Stimulated activated CD8-positive, alpha-beta memory T cell treated with anti-CD3 and anti-CD28 coated beads, Interleukin-4, amount 100 ng/mL, for 48 hours (primary cell): ENCODE data around the gene SRRM3.
"Not testable (repeated sequence)": the region's sequence is repeated elsewhere in the genome, so short reads cannot be mapped to it uniquely, and the experiment has no call there.

Experiments used
- DNase-seq: peaks from one replicate; pipeline ENCODE4 v3.0.0-alpha.2; 2020

Gene SRRM3, protein sequence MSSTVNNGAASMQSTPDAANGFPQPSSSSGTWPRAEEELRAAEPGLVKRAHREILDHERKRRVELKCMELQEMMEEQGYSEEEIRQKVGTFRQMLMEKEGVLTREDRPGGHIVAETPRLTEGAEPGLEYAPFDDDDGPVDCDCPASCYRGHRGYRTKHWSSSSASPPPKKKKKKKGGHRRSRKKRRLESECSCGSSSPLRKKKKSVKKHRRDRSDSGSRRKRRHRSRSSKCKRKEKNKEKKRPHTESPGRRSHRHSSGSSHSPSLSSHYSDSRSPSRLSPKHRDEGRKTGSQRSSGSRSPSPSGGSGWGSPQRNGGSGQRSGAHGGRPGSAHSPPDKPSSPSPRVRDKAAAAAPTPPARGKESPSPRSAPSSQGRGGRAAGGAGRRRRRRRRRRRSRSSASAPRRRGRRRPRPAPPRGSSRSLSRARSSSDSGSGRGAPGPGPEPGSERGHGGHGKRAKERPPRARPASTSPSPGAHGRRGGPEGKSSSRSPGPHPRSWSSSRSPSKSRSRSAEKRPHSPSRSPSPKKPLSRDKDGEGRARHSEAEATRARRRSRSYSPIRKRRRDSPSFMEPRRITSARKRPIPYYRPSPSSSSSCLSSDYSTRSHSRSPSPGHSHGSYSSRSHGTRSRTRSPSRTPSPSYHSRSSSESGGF

DNA sequence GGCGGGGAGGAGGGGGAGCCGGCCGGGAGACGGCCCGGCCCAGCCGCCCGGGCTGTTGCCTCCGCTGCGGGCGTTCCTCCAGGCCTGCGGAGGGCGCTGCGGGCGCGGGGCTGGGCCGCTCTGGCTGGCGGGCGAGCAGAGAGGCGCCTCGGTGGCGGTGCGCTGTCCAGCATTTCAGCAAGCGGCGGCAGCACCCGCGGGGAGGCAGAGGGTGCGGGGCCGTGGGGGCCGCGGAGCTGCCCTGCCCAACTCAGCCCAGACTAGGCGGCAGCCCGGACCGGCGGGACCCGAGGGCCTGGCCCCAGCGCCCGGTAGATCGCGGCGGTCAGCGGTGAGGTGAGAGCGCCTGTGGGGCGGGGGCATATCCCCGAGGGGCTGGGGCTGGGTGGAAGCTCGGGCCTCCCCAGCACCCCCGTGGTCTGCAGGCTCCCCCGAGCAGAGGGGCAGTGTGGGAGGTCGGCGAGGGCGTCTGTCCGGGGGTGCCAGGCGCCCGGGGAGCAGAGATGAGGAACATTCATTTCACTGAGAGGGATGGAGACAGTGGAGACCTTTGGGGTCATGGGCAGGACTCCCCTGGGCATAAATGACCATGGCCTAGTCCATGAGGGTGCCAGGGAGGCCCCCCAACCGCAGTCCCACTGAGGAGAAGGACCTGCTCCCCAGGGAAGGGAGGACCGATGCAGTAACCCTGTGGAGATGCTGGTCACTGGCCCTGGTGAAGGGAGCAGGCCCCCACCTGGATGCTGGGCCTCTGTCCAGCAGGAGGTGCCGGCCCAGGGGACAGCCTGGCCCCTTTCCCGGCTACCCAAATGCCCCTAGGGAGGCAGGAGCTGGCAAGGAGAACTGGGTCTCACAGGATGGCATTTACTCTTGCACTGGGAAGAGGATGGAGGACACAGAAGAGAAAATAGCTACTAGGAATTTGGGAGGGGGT is at the start of gene SRRM3:
Gene SRRM3 (plus strand): TSS at position 165 of the 934 bp plus-strand sequence. CDS start 33,171 bp downstream, outside the sequence.
- DNase-seq: peak; percentile 91

DNA sequence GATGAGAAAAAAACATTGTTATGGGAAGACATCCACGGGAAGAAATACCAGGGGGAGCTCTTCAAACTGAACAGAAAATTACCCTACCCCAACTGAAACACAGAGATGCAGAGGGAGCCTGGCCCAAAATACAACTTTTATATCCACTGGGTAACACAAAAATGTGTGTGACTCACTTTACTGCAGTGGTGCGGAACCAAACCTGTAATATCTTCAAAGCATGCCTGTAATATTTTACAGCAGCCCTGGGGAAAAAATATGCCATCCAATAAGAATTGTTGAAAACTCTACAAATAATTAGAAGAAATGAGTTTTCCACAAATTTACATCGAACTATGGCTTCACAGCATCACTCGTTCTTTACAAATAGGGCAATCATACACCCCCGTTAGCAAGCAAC is 49.8 kb upstream of the SRRM3 start:
- DNase-seq: no peak

DNA sequence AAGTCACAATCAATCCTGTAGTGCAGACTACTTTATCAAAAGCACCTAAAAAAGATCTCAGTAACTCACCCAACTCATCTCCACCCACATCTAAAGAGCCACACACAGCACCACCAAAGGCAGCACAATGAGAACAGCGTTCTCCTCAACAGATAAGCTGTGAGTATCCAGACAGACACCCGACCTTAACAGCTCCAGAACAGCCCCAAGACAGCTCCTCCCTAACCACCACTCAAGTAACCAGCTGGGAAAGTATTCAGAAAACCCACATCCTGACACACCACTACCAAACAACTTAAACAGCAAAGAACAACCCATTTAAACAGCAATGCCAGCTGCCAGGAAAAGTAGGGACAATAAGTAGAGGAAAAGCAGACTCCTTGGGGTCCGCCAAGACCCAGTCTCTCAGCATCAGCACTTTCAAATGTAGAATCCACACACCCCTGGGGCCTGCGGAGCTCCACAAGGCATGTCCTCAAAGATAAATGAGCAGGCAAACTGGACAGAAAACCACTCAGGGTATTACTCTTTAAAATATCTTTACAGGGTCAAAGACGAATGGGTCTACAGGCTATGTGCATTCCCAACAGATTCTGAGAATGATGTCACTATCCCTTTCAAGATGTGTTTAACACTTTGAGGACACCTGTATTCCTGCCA is 48.0 kb upstream of the SRRM3 start:
- not testable (repeated sequence) for DNase-seq

DNA sequence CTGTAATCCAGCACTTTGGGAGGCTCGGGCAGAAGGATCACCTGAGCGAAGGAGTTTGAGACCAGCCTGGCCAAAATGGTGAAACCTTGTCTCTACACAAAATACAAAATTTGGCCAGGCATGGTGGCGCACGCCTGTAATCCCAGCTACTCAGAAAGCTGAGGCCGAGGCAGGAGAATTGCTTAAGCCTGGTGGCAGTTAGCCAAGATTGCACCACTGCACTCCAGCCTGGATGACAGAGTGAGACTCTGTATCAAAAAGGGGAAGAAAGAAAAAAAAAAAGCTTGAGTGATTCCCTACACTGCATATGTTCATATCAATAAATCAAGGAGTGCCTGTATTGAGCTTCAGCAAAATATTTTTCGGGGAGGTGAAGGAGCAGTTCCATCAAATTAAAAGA is 45.8 kb upstream of the SRRM3 start:
- no peak for DNase-seq

DNA sequence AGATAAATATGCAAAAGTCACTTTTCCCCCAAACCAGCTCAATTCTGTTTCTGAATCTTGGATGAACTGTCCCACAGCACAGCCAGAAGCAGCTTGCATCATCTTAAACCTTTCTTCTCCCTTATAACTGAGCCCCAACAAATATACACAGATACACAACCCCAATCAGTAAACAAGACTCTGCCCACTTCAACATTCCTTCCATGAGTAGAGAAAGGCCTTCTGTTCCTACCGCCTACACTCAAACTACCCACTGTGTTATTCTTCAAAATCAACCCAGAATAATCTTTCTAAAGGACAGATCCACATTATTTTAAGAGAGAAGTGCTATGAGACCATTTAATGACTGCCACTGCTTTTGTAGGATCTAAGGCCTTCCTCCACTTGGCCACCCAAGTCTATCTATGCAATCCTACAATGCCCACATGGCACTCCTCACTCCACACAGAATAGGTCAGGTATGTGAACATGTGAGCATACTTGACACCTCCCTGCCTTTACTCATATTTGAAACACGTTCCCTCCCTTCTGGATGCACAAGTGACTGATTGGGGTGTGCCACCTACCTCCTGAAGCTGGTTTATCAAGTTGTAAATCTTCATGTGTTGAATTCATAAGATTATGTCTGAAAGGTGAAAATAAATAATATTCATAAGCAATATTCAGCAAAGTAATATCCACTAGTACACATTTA is 44.6 kb upstream of the SRRM3 start:
- DNase-seq: not testable (repeated sequence)

DNA sequence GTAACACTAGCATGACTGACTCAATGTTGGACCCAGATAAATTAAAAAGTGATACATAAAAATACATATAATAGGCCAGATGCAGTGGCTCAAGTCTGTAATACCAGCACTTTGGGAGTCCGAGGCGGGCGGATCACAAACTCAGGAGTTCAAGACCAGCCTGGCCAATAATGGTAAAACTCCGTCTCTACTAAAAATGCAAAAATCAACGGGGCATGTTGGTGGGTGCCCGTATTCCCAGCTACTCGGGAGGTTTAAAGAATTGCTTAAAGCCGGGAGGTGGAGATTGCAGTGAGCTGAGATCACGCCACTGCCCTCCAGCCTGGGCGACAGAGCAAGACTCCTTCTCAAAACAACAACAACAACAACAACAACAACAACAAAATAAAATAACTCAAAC is 43.3 kb upstream of the SRRM3 start:
- not testable (repeated sequence) for DNase-seq

DNA sequence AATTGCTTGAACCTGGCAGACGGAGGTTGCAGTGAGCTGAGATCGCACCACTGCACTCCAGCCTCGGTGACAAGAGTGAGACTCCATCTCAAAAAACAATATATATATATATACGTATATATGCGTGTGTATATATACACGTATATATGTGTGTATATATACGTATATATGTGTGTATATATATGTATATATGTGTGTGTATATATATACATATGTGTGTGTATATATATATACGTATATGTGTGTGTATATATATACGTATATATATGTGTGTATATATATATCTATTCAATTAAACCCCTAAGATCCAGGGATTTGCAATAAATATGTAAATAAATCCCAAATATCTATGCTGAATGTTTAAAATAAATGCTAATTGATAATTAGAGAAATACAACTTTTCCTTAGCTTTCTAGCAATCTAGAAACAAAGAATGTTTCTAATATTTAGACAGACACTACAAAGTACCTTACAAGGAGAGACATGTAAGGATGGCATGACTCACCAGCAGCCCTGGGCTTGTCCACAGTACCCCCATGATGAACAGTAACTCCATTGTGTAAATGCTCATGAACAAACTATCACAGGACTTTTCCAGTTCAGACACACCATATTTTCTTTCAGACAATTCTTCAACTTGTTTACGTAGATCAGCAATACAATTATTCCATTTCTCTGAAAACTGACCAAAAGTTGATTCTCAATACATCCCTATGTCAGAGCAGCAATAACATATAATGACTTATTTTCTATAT is 39.1 kb upstream of the SRRM3 start:
- DNase-seq: not testable (repeated sequence)

DNA sequence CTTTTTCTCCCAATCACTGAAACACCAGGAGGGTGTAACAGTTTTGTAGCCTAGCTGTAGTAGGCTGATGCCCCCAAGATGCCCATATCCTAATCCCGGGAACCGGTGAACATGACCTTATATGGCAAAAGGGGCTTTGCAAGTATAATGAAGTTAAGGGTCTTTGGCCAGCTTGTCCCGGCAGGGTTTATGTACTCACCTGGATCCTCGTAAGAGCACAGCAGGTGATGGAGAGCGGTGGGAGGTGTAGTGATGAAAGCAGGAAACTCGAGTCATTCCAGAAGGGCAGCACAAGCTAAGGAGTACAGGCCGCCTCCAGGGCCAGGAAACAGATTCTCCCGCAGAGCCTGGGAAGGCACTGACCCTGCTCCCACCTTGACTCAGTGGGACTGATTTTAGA is 37.9 kb upstream of the SRRM3 start:
- DNase-seq: peak; percentile 17

DNA sequence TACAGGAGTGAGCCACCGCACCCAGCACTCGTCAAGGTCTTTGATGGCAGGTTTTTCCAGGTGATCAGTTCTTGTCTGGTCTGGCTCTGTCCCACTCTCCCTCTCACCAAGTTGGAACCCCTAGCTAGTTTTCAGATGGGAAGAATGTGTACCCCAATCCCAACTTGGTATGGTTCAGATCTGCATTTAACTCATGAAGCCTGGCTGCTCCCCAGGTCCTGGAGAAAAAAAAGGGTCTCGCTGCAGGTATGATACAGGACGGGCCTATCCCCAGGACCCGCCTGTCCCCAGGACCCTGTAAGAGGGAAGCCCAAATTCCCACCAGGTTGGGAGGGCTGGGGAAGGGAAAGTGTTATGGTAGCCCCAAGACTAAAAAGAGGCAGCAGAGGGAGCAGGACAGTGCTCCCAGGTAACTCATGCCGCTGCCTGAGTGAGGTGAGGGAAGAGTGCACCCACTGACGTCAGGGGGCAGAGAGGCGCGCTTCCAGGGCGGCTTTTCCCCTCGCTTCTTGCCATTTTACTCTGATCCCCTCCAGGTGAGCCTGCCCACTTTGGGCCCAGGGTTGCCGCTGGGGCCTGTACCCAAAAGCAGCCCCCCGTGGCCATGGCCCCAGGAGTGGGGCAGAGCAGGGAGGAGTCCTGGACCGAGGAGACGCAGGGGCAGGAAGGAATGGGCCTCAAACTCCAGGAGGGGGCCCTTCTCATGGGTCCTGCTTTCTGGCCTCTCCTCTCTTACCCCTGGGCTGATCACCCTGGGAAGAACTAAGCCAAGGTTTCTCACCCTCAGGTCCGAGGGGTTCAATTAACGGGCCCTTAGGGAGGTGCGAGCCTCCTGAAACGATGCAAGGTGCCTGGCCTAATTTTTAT is 36.4 kb upstream of the SRRM3 start:
- peak; percentile 22 for DNase-seq

DNA sequence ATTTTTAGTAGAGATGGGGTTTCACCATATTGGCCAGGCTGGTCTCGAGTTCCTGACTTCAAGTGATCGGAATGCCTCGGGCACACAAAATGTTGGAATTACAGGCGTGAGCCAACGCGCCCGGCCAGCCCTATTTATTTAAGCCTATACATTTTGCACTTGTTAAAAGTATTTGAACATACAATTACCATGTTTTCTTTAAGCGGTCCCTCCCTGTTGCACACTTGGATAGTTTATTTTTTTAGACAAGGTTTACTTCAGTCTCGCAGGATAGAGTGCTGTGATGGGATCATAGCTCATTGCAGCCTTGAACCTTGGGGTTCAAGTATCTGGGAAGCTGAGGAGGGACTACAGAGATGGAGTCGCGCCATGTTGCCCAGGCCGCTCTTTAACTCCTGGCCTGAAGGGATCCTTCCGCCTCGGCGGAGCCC is 35.7 kb upstream of the SRRM3 start:
- no peak for DNase-seq

DNA sequence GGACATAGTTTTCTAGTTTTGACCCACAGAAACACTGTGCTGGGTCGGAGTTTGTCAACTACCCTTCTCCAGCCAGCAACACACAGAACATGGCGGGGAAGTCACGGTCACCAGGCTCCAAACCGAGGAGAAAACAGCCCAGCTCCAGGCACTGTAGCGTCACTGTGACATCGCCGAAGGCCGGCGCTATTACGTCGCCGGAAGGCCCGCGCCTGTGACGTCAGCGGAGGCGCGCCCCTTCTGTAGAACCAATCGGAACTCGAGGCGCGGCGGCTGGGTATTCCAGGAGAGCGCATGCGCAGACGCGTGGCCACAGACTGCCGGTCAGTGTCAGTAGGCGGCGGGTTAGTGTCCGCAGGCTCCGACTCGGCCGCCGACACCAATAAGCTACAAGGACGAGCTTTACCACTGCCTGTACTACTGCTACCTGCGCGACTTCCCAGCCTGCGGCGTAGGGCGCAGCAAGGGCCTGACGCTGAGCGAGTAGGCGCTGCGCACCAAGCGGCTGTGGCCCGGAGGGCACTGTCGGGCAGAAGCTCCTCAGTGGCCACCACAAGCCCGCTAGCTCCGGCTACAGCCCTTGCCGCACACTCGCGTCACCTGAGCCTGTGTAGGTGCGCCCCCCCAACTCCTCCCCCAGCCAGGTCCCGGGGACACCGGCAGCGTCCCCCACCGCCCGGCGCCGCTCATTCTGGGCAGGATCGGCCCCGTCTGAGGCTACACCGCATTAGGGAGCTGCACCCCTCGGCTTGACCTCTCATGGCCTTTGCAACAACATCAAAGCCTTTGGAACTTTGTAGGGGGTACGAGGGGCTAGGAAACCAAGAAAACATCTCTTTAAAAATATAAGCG is 35.1 kb upstream of the SRRM3 start:
- DNase-seq: peak; percentile 95

DNA sequence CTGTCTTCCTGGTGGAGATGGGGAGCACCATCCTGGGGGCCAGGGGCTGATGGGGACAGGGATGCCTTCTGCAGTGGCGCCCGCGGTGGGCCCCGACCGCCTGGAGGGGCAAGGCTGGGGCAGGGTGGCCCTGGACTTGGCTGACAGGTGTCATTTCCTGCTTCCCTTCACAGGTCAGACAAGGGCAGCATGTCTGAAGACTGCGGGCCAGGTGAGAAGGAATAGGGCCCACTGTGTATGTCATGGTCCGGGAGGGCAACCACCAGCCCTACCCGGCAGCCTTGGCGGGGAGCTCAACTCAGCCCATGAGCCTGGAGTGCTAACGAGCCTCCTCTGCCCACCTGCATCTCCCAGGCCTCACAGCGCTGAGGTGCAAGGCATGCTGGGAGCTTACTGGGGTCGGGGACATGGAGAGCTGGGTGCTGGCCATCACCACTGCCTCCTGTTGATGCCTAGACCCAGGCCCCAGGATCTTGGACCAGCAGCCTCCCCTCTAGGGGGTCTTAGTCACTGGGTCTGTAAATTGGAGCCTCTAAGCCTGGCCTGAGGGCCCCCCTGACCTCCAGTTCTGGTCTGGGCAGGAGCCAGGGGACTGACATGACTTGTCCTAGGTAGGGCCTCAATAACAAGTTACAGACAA is 28.0 kb upstream of the SRRM3 start:
- no peak for DNase-seq

DNA sequence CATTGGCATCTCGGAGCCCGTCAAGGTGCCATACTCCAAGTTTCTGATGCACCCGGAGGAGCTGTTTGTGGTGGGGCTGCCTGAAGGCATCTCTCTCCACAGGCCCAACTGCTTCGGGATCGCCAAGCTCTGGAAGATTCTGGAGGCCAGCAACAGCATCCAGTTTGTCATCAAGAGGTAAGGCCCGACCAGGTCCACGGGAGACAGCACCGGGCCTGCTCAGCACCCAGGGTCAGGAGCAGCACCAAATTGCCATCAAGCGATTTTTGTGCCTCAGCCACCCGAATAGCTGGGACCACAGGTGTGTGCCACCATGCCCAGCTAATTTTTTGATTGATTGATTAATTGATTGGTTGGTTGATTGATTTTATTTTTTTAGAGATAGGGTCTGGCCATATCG is 24.7 kb upstream of the SRRM3 start:
- not testable (repeated sequence) for DNase-seq

DNA sequence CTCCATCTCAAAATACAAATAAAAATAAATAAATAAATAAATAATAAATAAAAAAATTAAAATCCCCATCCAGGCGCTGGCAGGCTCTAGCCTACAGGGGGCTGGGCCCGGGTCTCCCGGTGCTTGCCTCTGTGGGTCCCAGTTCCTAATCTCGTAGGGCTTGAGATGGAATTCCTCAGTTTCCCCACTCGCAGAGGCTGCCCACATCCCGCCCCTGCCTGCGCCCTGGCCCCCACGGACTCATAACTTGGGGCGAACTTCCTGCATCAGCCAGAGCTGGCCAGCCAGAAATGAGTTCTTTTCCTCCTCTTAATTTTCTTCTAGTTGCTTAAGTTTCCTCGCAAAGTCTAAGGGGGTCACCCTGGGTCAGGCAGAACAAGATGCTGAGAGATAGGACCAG is 22.0 kb upstream of the SRRM3 start:
- DNase-seq: no peak

DNA sequence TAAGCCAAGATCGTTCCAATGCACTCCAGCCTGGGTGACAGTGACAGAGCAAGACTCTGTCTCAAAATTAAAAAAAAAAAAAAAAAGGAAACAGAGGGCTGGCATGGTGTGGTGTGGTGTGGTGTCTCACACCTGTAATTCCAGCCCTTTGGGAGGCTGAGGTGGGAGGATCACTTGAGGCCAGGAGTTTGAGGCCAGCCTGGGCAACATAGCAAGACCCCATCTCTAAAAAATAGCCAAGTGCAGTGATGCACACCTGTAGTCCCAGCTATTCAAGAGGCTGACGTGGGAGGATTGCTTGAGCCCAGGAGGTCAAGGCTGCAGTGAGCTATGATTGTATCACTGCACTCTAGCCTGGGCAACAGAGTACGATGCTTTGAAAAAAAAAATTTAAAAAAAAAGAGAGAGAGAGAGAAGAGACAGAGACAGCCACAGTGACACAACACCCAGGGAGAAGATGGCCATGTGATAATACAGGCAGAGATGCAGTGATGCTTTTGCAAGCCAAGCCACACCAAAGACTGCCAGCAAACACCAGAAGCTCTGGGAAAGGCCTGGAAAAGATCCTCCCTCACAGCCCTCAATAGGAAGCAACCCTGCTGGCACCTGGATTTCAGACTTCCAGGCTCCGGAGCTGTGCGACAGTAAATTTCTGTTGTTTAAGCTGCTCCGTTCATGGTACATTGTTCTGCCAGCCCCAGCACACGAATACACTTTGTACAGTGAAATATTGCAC is 19.3 kb upstream of the SRRM3 start:
- no peak for DNase-seq

DNA sequence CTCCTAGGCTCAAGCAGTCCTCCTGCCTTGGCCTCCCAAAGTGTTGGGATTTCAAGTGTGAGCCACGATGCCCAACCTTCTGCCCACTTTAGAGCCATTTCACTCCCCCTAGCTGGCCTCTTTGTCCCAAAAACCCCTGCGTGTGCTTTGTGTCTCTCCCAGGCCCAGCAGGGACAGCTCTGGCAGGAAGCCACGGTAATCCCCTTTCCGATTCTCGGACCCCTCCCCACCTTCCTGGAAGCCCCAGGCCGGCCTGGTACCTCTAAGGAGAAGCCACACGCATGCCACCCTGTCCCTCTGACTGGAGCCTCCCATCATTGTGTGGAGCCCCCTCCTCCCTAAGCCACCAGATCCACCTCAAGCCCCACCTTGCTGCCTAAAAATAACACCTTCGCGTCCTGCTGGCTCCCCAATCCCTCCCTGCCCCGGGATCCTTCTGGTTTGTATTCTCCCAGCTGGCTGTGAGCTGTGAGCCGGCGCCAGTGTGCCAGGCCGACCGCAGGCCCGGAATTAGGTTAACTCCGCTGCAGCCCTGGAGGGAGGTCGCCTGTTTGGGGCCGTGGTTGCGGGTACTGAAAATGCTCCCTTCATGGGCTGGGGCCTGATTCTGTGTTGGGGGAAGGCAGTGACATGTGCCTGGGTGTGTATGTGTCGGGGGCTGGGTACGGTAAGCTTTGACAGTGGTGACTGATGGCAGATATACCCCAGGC is 16.4 kb upstream of the SRRM3 start:
- DNase-seq: no peak

DNA sequence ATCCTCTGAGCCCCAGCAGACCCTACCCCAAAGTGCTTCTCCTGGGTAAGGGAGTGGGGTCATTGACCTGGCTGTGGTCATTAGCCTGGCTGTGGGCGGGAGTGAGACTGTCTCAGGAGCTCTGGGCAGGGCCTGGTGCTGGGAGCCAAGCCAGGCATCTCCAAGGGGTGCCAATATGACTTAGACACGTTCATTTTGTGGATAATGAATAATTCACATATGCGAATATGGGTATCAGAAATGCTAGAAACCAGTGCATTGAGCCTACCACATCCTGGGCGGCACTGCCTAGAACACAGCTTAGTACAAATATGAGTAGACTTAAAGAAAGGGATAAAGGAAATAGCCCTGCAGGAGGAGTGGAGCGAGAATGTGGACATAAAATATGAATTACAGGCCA is 14.4 kb upstream of the SRRM3 start:
- no peak for DNase-seq
